T-helper 2 cell treated with Interferon-gamma antibody and Interleukin-4, amounts not matched to agents 100 ng/mL and 5 ng/mL, for 36 hours (primary cell): Measurements from ENCODE around the gene SNRPA1. TPM values are rescaled to one million over a fixed set of nuclear protein-coding genes. Genes with fewer than 3 reads are reported as not detected.
"Not testable (repeated sequence)": the region's sequence is repeated elsewhere in the genome, so short reads cannot be mapped to it uniquely, and the experiment has no call there.

Source experiments
- intact Hi-C: fragments of 100-400 bp; cut with micrococcal nuclease; formaldehyde crosslinking; loops from one replicate; pipeline ENCODE4 v1.15.1; 2023
- total RNA-seq: library from RNA; stranded (reverse); gene quantifications from 2 replicates; pipeline ENCODE4 v1.2.3, GENCODE V29; 2022

SNRPA1 gene
- total RNA-seq, 1 donor from 2014 or later: 135 TPM

- intact Hi-C loops: no loop called here
Measured at GRCh38 chr15:101296418-101297405, 1.7 kb upstream of the SNRPA1 start.

GRCh38 chr15:101295607-101296161 is 636 bp upstream of the SNRPA1 start:
- intact Hi-C loops: loop anchor here (1.0 to 2.0 kb wide), 5 partner anchors 18 to 429 kb away; partner anchors contain the start of genes CHSY1, SELENOS, TARS3 and TM2D3

- intact Hi-C loops: no loop called here
Measured at GRCh38 chr15:101293122-101293521, 1.9 kb downstream of the SNRPA1 start.

- intact Hi-C loops: no loop called here
Measured at GRCh38 chr15:101288905-101289513, 6.0 kb downstream of the SNRPA1 start.

GRCh38 chr15:101287342-101287741 is 7.7 kb downstream of the SNRPA1 start:
- intact Hi-C loops: not testable (repeated sequence)

DNA sequence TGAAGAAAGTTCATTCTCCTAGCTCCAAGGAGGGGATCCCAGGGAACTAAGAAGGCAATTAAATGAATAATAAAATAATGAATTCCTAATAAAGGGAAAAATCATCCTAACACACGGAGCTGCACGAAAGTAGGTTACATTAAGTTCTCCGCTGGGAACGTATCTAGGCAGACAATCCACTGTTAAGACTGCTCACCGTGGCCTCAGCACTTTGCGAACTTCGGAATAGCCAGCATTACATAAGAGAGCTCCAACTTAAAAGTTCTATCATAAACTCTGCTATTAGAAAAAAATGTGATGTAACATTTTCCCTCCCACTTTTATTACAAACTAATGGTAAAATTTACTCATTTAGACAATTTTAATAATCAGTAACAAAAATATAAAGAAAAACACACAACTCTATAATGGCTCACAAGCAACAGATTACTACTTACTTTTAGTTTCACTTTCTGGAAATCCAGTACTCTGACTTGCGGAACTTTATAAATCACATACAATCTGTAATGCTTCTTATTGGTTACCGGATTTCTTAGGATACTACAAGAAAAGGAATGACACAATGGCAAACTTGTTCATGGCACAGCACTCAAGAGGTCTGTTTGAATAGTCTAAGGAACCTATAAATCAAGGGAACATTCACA is 8.5 kb downstream of the SNRPA1 start:
- intact Hi-C loops: no loop called here

DNA sequence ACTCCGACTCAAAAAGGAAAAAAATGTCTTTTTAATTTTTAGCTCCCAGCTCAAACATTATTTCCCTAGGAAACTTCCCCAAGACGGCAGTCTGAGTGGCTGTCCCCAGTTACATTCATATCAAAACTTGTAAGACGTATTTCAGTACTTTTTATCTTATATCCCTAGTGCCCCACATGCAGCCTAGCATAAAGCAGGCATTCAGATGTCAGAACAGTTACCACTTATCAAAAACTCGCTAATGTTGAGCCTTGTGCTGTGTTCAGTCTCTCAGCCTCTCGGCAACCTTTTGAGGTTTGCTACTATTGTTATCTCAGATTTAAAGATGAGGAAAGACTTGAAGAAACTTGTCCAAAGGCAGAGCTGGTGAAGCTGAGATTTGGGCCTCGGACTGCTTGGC is 11.1 kb downstream of the SNRPA1 start:
- intact Hi-C loops: no loop called here

DNA sequence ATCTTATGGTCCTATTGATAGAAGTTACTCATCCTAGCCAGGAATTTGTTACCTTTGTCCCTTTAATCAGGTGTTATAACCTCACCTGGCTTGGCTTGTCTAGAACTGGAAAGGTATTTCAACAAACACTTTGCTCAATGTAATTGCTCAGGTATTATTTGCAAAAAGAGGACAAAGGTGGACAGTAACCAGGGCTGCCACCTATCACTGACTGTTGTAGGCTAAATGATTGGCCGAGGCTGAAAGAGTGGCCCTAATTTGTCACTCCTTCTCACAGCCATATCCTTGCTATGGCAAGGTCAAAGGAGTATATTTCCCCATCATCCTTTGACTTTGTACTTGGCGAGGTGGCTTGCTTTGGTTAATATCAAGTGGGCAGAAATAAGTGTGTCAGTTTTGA is 15.0 kb downstream of the SNRPA1 start:
- intact Hi-C loops: no loop called here

DNA sequence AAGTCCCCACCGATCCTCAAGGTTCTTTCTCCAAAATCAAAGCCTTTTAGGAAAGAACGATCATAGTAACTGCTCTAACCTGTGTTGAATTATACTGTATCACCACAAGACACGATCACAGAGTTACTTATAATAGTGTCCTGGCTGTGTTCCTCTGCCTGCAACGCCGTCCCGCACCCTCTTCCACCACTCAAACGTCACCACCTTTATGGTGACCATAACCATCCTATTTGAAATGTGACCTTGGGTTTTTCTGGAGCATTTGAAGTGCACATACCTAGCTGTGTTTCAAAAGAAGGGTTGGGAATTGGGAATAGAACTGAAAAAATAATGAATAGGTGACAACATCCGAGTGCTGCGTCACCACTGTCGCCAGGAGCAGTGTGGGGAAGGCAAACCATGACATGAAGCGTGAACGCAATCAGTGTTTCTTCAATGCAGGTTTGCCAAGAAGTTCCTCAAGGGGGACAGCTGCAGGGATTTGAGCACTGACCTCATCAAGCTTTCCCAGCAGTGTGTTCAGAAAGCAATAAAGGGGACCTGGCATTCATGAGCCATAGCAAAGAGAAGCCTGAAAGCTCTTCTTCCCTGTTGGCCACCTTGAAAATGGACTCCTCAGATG is 17.0 kb downstream of the SNRPA1 start:
- intact Hi-C loops: loop anchor here (1.0 to 5.0 kb wide), 3 partner anchors 17 to 676 kb away; partner anchors contain the start of genes ASB7, LINS1 and SNRPA1

DNA sequence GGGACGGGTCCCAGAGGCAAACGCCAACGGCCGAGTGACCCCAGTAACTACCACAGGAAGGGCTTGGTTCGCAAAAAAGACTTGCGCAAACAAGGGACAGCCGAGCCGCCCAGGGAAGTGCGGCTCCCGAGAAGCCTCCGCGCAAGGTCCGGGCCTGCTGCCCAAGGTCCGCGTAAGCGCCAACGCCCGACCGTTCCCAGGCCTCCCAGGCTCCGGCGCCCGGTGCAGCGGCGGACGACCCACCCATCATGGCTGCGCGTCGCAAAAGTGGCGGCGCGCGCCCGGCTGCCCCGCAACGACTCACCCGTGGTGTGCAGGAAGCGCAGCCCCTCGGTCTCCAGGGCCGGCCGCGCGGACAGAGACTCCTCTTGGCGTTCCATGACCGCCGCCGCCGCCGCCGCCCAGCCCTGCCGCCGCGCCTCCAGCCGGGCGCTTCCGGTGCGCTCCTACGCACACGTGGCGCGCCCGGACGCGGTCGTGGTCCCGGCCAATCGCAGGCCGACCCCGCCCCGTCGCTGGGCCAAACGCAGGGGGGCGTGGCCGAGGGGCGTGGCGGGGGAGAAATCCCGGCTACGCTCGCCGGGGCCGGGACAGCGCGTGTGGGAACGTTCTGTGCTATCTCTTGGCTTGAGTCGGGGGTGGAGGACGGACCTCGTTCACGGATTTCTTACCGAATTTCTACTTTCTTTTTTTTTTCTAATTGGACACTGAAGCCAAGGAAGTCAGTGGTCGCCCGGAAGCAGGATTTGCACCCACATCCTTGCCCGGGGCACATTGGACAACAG is 17.8 kb downstream of the SNRPA1 start, which contains the start of gene SELENOS:
SELENOS (minus strand) TSS at position 448 of the 785 bp plus-strand sequence; CDS start at position 380, 68 bp downstream.
- intact Hi-C loops: loop anchor here (1.0 to 5.0 kb wide), 3 partner anchors 18 to 675 kb away; partner anchors contain the start of genes ASB7, LINS1 and SNRPA1

- intact Hi-C loops: loop anchor here (1.0 to 5.0 kb wide), 3 partner anchors 19 to 674 kb away; partner anchors contain the start of genes ASB7, LINS1 and SNRPA1
Measured at GRCh38 chr15:101276501-101277037, 18.5 kb downstream of the SNRPA1 start.

DNA sequence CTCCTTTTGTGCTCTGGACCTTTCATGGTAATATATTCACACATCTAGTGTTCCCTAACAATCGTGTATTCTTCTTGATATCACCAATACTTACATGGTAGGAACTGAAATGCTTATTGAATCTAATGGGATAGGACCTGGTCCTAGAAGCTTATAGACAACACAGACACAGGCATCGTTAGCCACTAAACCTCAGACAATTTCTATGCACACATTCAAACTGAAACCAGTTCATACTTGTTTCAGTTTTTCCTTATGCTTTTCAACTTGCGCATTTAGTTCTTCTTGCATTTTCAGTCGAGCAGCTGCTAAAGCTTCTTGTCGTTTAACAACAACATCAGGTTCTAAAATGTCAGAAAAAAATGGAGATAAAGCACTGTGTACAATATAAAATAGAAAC is 20.0 kb downstream of the SNRPA1 start:
- intact Hi-C loops: loop anchor here (5.0 kb wide), 2 partner anchors 258 to 673 kb away; partner anchors contain the start of genes ASB7 and LINS1

DNA sequence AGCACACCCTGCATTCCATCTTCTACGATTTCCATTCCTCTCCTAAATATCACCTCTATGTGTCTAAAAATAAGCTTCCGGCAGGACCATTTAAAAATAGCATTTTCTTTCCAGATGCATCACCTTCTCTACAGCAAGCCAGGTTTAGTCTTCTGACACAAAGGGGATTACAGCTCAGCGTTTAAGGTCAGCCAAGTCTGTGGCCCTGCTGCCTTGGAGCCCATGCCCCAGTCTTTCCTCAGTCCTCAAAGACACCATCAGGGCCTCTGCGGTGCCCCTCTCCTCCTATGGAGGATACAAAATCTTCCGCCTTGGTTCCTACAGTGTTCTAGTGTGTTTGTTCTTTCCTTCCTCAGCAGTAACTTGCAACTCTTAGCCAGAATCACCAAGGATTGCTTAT is 21.5 kb downstream of the SNRPA1 start:
- intact Hi-C loops: no loop called here

DNA sequence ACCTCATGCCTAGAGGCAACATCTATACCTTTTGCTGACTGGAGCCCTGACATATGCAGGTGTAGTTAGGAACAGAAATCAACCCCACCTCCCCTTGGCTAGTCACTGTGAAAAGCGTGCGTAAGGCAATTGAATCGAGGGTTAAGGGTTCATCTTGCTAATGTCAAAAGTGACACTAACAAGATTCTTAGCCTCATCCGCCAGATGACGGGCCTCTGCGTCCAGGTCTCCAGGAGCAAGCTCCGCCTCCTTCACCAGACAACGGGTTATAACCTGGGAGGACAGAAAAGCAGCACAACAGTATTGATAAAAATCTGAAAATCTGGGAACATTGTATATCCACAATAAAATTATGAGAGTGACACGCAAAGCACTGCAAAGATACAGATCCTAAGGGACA is 22.5 kb downstream of the SNRPA1 start:
- intact Hi-C loops: no loop called here

DNA sequence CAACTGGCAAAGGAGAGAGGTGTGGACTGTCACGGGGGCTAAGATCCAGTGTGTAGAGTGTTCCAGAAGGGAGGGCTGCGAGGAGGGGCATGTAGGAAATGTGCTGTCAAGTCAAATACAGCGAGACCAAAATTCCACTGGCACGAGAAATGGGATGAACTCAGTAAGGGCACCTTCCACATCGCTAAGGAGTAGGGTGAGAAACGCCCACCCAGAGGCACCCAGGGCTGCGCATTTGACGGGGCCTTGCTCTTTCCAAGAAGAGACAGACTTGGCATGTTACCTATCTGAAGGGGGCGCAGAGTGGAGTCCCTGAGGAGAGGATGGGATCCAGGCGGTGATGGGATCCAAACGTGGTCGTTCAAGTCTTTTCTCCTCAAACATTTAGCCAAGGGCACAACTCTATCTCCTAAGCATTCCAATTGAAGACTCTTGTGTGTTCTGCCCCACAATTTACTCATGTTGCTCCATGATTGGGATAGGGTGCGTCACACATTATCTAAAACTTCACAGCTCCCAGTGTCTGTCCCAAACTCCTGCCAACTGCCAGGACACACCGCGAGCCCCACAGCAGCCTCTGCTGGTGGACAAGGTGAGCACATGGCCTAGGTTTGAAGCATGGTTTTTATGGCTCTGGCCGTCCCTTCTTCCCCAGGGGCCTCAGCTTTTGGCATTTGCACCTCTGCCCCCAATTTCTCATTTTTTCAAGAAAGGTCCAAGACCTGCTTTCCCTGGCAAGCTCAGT is 25.4 kb downstream of the SNRPA1 start:
- intact Hi-C loops: no loop called here

GRCh38 chr15:101267320-101268104 is 27.5 kb downstream of the SNRPA1 start:
- intact Hi-C loops: no loop called here

- intact Hi-C loops: no loop called here
Measured at GRCh38 chr15:101266787-101267186, 28.3 kb downstream of the SNRPA1 start.

GRCh38 chr15:101266034-101266433 is 29.0 kb downstream of the SNRPA1 start:
- intact Hi-C loops: no loop called here
